Measurements from ENCODE around the gene KIF3A. TPM values are rescaled to one million over a fixed set of nuclear protein-coding genes. Genes with fewer than 3 reads are reported as not detected.

The KIF3A gene
- total RNA-seq, 2 donors from 2014 or later = 5.9 to 14.0 TPM

- Histone ChIP-seq H3K9me3 (no peaks in the 10 kb centered on the region), H3K4me1 (replicated peaks) (no peaks in the 10 kb centered on the region), H3K27me3 (replicated peaks; ENCODE audit: insufficient read depth) (no peaks in the 10 kb centered on the region), H3K36me3 (no peaks in the 10 kb centered on the region), H3K4me3 (no peak overlapping the region), H3K27ac (no peak overlapping the region)
- DNase-seq (ENCODE audit: low spot score) = no peak
- 52% methylated on average over 7 of the region's 7 CpGs for WGBS
- TF ChIP-seq POLR2AphosphoS5 (IDR thresholded peaks at IDR 0.05) = no peak
- TF ChIP-seq, protein P1, sequence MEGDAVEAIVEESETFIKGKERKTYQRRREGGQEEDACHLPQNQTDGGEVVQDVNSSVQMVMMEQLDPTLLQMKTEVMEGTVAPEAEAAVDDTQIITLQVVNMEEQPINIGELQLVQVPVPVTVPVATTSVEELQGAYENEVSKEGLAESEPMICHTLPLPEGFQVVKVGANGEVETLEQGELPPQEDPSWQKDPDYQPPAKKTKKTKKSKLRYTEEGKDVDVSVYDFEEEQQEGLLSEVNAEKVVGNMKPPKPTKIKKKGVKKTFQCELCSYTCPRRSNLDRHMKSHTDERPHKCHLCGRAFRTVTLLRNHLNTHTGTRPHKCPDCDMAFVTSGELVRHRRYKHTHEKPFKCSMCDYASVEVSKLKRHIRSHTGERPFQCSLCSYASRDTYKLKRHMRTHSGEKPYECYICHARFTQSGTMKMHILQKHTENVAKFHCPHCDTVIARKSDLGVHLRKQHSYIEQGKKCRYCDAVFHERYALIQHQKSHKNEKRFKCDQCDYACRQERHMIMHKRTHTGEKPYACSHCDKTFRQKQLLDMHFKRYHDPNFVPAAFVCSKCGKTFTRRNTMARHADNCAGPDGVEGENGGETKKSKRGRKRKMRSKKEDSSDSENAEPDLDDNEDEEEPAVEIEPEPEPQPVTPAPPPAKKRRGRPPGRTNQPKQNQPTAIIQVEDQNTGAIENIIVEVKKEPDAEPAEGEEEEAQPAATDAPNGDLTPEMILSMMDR (IDR thresholded peaks at IDR 0.05) = no peak
- no peak for TF ChIP-seq POLR2A (IDR thresholded peaks at IDR 0.05)
- intact Hi-C loops (cut with DNase I) = no loop called here
These were observed 48.6 kb downstream of the KIF3A start for GRCh38 chr5:132688536-132689339.

DNA sequence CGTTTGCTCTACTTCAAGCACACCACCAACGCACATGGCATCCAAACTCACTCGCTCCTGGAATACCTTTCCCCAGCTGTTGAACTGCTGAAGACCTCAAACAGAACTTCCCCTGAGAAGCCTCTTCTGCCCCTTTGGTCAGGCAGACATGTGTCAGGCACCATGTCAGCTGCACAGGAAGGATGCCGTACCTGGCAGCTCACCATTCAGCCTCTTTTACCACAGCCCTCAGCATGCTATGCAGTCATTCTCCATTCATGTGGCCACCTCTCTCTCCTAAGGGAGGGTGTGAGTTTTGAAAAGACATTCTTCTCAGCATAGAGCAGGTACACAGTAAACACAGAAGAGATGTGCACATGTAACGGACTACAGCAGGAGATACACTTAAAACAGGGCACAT, 49.4 kb downstream of the KIF3A start:
- Histone ChIP-seq H3K36me3 (no peaks in the 10 kb centered on the region), H3K27ac (no peak overlapping the region), H3K9me3 (no peaks in the 10 kb centered on the region), H3K4me3 (no peak overlapping the region), H3K27me3 (replicated peaks; ENCODE audit: insufficient read depth) (no peaks in the 10 kb centered on the region), H3K4me1 (replicated peaks) (no peaks in the 10 kb centered on the region)
- DNase-seq (ENCODE audit: low spot score) = no peak
- 87% methylated on average over 5 of the region's 5 CpGs for WGBS
- intact Hi-C loops (cut with DNase I) = no loop called here
- TF ChIP-seq POLR2A (IDR thresholded peaks at IDR 0.05) (no peak), POLR2AphosphoS5 (IDR thresholded peaks at IDR 0.05) (no peak)
- TF ChIP-seq, protein P1 (IDR thresholded peaks at IDR 0.05) = no peak

DNA sequence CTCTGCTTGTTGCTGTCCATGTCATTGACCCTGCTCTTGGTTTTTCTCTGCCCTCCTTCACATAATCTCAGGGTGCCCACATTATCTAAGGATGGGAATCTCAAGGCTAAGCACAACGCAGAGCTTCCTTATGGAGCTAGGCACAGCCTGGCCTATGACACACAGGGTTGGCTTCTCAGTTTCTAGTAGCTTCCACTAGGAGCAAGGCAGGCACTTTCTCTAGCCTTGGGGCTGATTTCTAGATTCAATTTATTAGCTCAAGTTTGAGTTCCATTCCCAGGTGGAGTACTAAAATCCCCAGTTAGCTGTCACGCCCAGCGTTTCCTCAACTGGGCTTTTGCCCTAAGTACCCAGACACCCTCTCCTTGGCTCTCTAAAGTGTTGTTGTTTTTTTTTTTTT, 51.2 kb downstream of the KIF3A start:
- intact Hi-C loops (cut with DNase I) = no loop called here
- TF ChIP-seq POLR2AphosphoS5 (IDR thresholded peaks at IDR 0.05) = no peak
- TF ChIP-seq, protein P1 (IDR thresholded peaks at IDR 0.05) = no peak
- TF ChIP-seq POLR2A (IDR thresholded peaks at IDR 0.05) = no peak
- no peak for DNase-seq (ENCODE audit: low spot score)
- Histone ChIP-seq H3K27ac (no peak overlapping the region), H3K4me3 (no peak overlapping the region), H3K36me3 (no peaks in the 10 kb centered on the region), H3K27me3 (replicated peaks; ENCODE audit: insufficient read depth) (no peaks in the 10 kb centered on the region), H3K9me3 (no peaks in the 10 kb centered on the region), H3K4me1 (replicated peaks) (no peaks in the 10 kb centered on the region)
- WGBS = 94% methylated on average over 3 of the region's 3 CpGs

GRCh38 chr5:132684922-132685720, 52.2 kb downstream of the KIF3A start:
- no peak for TF ChIP-seq POLR2A (IDR thresholded peaks at IDR 0.05)
- TF ChIP-seq POLR2AphosphoS5 (IDR thresholded peaks at IDR 0.05) = no peak
- TF ChIP-seq, protein P1 (IDR thresholded peaks at IDR 0.05) = no peak
- Histone ChIP-seq H3K36me3 (no peaks in the 10 kb centered on the region), H3K9me3 (no peaks in the 10 kb centered on the region), H3K27ac (no peak overlapping the region), H3K27me3 (replicated peaks; ENCODE audit: insufficient read depth) (no peaks in the 10 kb centered on the region), H3K4me3 (no peak overlapping the region), H3K4me1 (replicated peaks) (no peaks in the 10 kb centered on the region)
- DNase-seq (ENCODE audit: low spot score) = no peak
- 90% methylated on average over 12 of the region's 12 CpGs for WGBS
- intact Hi-C loops (cut with DNase I) = no loop called here

Data from prostate gland (tissue), 2 donors.